ENCODE results near the gene CPED1.
"Not testable (repeated sequence)": the region's sequence is repeated elsewhere in the genome, so short reads cannot be mapped to it uniquely, and the experiment has no call there.

Gene CPED1

GRCh38 chr7:121214657-121215056 is 226.1 kb downstream of the CPED1 start:
- Histone ChIP-seq H3K27ac (no peak overlapping the region), H3K4me3 (ENCODE audit: low read depth, low read length) (no peak overlapping the region), H3K36me3 (no peaks in the 10 kb centered on the region), H3K9me3 (ENCODE audit: severe bottlenecking) (no peaks in the 10 kb centered on the region), H3K27me3 (ENCODE audit: insufficient read depth, low read depth, severe bottlenecking) (no peaks in the 10 kb centered on the region)
- DNase-seq: no peak
- no peak for TF ChIP-seq CTCF (IDR thresholded peaks at IDR 0.05; ENCODE audit: low read depth, low read length)

GRCh38 chr7:121219026-121219425 is 230.5 kb downstream of the CPED1 start:
- TF ChIP-seq CTCF (IDR thresholded peaks at IDR 0.05; ENCODE audit: low read depth, low read length): no peak
- no peak overlapping the region for H3K4me3 ChIP-seq (ENCODE audit: low read depth, low read length)
- H3K27ac ChIP-seq: no peak overlapping the region
- H3K36me3 ChIP-seq: no peaks in the 10 kb centered on the region
- DNase-seq: no peak
- no peaks in the 10 kb centered on the region for H3K9me3 ChIP-seq (ENCODE audit: severe bottlenecking)
- no peaks in the 10 kb centered on the region for H3K27me3 ChIP-seq (ENCODE audit: insufficient read depth, low read depth, severe bottlenecking)

GRCh38 chr7:121221108-121221507 is 232.6 kb downstream of the CPED1 start:
- not testable (repeated sequence) for H3K36me3 ChIP-seq; H3K27ac ChIP-seq; H3K27me3 ChIP-seq (ENCODE audit: insufficient read depth, low read depth, severe bottlenecking); H3K4me3 ChIP-seq (ENCODE audit: low read depth, low read length); DNase-seq; H3K9me3 ChIP-seq (ENCODE audit: severe bottlenecking)

- Histone ChIP-seq H3K27ac (no peak overlapping the region), H3K27me3 (ENCODE audit: insufficient read depth, low read depth, severe bottlenecking) (no peaks in the 10 kb centered on the region), H3K4me3 (ENCODE audit: low read depth, low read length) (no peak overlapping the region), H3K36me3 (no peaks in the 10 kb centered on the region), H3K9me3 (ENCODE audit: severe bottlenecking) (no peaks in the 10 kb centered on the region)
- DNase-seq: no peak
- no peak for TF ChIP-seq CTCF (IDR thresholded peaks at IDR 0.05; ENCODE audit: low read depth, low read length)
Measured at GRCh38 chr7:121228779-121229178, 240.3 kb downstream of the CPED1 start.

- H3K9me3 ChIP-seq (ENCODE audit: severe bottlenecking): no peaks in the 10 kb centered on the region
- DNase-seq: no peak
- H3K27ac ChIP-seq: no peak overlapping the region
- H3K27me3 ChIP-seq (ENCODE audit: insufficient read depth, low read depth, severe bottlenecking): no peaks in the 10 kb centered on the region
- TF ChIP-seq CTCF (IDR thresholded peaks at IDR 0.05; ENCODE audit: low read depth, low read length): no peak
- H3K36me3 ChIP-seq: no peaks in the 10 kb centered on the region
- no peak overlapping the region for H3K4me3 ChIP-seq (ENCODE audit: low read depth, low read length)
Measured at GRCh38 chr7:121235201-121235600, 246.7 kb downstream of the CPED1 start.

GRCh38 chr7:121237601-121238000 is 249.1 kb downstream of the CPED1 start:
- DNase-seq: no peak
- H3K27me3 ChIP-seq (ENCODE audit: insufficient read depth, low read depth, severe bottlenecking): no peaks in the 10 kb centered on the region
- TF ChIP-seq CTCF (IDR thresholded peaks at IDR 0.05; ENCODE audit: low read depth, low read length): no peak
- H3K9me3 ChIP-seq (ENCODE audit: severe bottlenecking): no peaks in the 10 kb centered on the region
- H3K4me3 ChIP-seq (ENCODE audit: low read depth, low read length): no peak overlapping the region
- no peaks in the 10 kb centered on the region for H3K36me3 ChIP-seq
- H3K27ac ChIP-seq: no peak overlapping the region
